Vagina (tissue), 2 donors: Measurements from ENCODE around the gene SLC10A6. TPM values are rescaled to one million over a fixed set of nuclear protein-coding genes. Genes with fewer than 3 reads are reported as not detected.
"Not testable (repeated sequence)": the region's sequence is repeated elsewhere in the genome, so short reads cannot be mapped to it uniquely, and the experiment has no call there.

Experiments
- DNase-seq, 2 donors: peaks; one replicate each; pipeline ENCODE4 v3.0.0-alpha.2; 2017; ENCODE audit errors: extremely low spot score in 2 of 2
- H3K27ac ChIP-seq: fragments of 200-600 bp; sonication (generic); one replicate; pipeline ENCODE4 v1.5.1; 2019
- H3K27me3 ChIP-seq: fragments of 200-600 bp; sonication (generic); one replicate; pipeline ENCODE4 v1.5.1; 2019
- H3K36me3 ChIP-seq, 2 donors: fragments of 200-600 bp; sonication (generic); one replicate each; pipeline ENCODE4 v1.5.1; 2017 to 2019
- H3K4me1 ChIP-seq: fragments of 200-600 bp; sonication (generic); one replicate; pipeline ENCODE4 v1.5.1; 2019
- H3K4me3 ChIP-seq, 2 donors: fragments of 200-600 bp; sonication (generic); 1 replicate in 1 of 2; 2 replicates in 1 of 2; pipeline ENCODE4 v1.5.1; 2016 to 2019
- H3K9me3 ChIP-seq: fragments of 200-600 bp; sonication (generic); one replicate; pipeline ENCODE4 v1.5.1; 2019
- POLR2A ChIP-seq, 2 donors: fragments of 450-650 bp; IDR thresholded peaks; one replicate each; pipeline ENCODE4 v1.6.1; 2017; ENCODE audit warnings: antibody characterized with exemption in 2 of 2, mild to moderate bottlenecking in 2 of 2, moderate library complexity in 2 of 2
- POLR2AphosphoS5 ChIP-seq, 2 donors: sonication (generic); formaldehyde crosslinking; IDR thresholded peaks; one replicate each; pipeline ENCODE4 v1.9.0; 2017; ENCODE audit warnings: antibody characterized with exemption in 2 of 2, mild to moderate bottlenecking in 2 of 2, low read depth in 1 of 2; ENCODE audit not compliant: insufficient read depth in 1 of 2
- intact Hi-C: fragments of 100-400 bp; cut with DNase I; formaldehyde crosslinking; loops from one replicate; pipeline ENCODE4 v1.15.1; 2023
- total RNA-seq: library from RNA; depleted of rRNA; stranded (reverse); fragments of >200 nt; gene quantifications from one replicate; pipeline ENCODE4 v1.2.3, GENCODE V29; 2016
- TF ChIP-seq, protein P1 (sequence below), 3 experiments: fragments of 450-650 bp in 2 of 3; fragments of 200-600 bp in 1 of 3; sonication (generic) in 1 of 3; IDR thresholded peaks; one replicate each; pipeline ENCODE4 v1.5.1; 2017 to 2019; ENCODE audit warnings: antibody characterized with exemption in 3 of 3, mild to moderate bottlenecking in 2 of 3, moderate library complexity in 2 of 3

SLC10A6 gene
- total RNA-seq, 1 donor from 2014 or later = 28.2 TPM

DNA sequence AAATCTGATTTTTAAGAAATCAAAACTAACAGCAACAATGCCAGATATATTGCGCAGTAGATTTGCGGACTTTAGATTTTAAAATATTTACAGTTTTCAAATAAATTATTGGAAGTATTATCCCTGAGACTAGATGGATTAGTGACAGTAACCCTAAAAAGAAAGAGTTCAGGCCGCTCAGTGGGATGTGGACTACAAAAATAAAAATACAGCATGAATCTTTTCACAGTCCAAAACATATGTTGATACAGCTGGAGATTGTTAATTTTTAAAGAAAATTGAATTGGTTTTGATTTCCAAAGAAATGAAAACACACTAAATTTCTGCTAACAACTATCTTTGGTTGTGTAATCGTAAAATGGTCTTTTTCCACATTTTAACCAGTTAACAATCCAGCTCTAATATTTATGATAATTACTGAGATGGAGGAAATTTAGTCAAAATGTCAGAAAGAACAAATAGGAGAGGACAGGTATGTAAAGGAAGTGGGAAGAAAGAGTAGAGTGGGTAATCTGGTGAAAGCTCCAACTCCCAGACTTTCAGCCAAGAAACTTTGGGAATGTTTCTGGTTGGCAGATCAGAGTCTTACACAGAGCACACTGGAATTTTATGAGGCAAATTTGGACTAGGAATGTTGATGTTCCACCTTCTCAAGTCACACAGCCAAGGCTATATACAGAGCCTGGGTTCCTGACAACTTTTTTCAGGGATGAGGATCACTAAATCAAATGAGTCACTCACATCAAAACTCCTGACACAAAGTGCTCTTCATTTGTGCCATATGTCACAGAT, 27.9 kb upstream of the SLC10A6 start:
- no peak for DNase-seq
- intact Hi-C loops = no loop called here
- TF ChIP-seq POLR2A (IDR thresholded peaks at IDR 0.05) (no peak), POLR2AphosphoS5 (IDR thresholded peaks at IDR 0.05; ENCODE audit: insufficient read depth in 1 of 2, low read depth in 1 of 2) (no peak)
- TF ChIP-seq, protein P1, sequence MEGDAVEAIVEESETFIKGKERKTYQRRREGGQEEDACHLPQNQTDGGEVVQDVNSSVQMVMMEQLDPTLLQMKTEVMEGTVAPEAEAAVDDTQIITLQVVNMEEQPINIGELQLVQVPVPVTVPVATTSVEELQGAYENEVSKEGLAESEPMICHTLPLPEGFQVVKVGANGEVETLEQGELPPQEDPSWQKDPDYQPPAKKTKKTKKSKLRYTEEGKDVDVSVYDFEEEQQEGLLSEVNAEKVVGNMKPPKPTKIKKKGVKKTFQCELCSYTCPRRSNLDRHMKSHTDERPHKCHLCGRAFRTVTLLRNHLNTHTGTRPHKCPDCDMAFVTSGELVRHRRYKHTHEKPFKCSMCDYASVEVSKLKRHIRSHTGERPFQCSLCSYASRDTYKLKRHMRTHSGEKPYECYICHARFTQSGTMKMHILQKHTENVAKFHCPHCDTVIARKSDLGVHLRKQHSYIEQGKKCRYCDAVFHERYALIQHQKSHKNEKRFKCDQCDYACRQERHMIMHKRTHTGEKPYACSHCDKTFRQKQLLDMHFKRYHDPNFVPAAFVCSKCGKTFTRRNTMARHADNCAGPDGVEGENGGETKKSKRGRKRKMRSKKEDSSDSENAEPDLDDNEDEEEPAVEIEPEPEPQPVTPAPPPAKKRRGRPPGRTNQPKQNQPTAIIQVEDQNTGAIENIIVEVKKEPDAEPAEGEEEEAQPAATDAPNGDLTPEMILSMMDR (IDR thresholded peaks at IDR 0.05) = no peak
- peak overlapping the region; percentile 50 for H3K27ac ChIP-seq
- H3K36me3 ChIP-seq = no peaks in the 10 kb centered on the region
- no peak overlapping the region for H3K4me3 ChIP-seq
- H3K27me3 ChIP-seq = no peaks in the 10 kb centered on the region
- peaks cover 12% of the 10 kb centered on the region for H3K4me1 ChIP-seq
- peaks cover 8% of the 10 kb centered on the region for H3K9me3 ChIP-seq

DNA sequence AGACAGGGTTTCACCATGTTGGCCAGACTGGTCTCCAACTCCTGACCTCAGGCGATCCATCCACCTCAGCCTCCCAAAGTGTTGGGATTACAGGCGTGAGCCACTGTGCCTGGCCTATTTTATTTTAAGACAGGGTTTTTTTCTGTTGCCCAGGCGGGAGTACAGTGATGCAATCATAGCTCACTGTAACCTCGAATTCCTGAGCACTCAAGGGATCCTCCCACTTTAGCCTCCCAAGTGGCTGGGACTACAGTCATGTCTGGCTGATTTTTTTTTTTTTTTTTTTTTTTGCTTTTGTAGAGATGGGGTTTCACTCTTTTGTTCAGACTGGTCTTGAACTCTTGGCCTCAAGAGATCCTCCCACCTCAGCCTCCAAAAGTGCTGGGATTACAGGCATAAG, 26.3 kb upstream of the SLC10A6 start:
- H3K9me3 ChIP-seq, H3K27me3 ChIP-seq, intact Hi-C loops, H3K4me3 ChIP-seq, H3K27ac ChIP-seq, H3K36me3 ChIP-seq: not testable (repeated sequence)
- H3K4me1 ChIP-seq = peaks cover 12% of the 10 kb centered on the region
- peak in 1 of 2 donors; percentile 28 for DNase-seq

DNA sequence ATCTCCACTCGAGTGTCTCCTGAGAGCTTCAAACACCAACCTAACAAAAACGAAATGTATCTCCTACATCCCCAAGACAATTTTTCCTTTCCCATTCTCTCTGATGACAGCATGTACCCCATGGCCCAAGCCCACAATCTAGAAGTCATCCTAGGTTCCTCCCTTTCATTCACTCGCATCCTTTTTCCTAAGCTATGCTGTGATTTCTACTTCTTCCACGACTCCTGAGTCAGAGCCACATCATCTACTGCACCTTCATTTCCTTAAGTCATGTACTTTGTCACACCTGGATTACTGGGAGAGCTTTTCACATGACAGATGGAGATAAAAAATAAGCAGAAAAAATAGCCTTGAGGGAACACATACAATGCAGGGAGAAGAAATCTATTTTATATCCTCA, 23.0 kb upstream of the SLC10A6 start:
- intact Hi-C loops = no loop called here
- no peak for DNase-seq

DNA sequence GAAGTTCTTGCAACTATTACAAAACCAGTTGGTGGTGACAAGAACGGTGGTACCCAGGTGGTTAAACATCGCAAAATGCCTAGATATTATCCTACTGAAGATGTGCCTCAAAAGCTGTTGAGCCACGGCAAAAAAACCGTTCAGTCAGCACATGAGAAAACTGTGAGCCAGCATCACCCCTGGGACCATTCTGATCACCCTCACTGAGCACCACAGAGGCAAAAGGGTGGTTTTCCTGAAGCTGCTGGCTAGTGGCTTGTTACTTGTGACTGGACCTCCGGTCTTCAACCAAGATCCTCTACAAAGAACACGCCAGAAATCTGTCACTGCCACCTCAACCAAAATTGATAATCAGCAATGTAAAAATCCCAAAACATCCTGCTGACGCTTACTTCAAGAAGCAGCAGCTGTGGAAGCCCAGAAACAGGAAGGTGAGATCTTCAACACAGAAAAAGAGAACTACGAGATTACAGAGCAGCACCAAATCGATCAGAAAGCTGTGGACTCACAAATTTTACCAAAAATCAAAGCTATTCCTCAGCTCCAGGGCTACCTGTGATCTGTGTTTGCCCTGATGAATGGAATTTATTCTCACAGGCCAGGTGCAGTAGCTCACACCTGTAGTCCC, 21.4 kb upstream of the SLC10A6 start:
- no peak overlapping the region for H3K4me3 ChIP-seq
- intact Hi-C loops = no loop called here
- no peak overlapping the region for H3K27ac ChIP-seq
- H3K27me3 ChIP-seq = no peaks in the 10 kb centered on the region
- H3K4me1 ChIP-seq = no peaks in the 10 kb centered on the region
- H3K9me3 ChIP-seq = no peaks in the 10 kb centered on the region
- no peak for DNase-seq
- no peaks in the 10 kb centered on the region for H3K36me3 ChIP-seq
- TF ChIP-seq POLR2A (IDR thresholded peaks at IDR 0.05) (no peak), POLR2AphosphoS5 (IDR thresholded peaks at IDR 0.05; ENCODE audit: insufficient read depth in 1 of 2, low read depth in 1 of 2) (no peak)
- TF ChIP-seq, protein P1 (IDR thresholded peaks at IDR 0.05) = no peak

More for the DNA sequence above, 23.0 kb upstream of the SLC10A6 start:
- no peaks in the 10 kb centered on the region for H3K27me3 ChIP-seq
- H3K36me3 ChIP-seq = no peaks in the 10 kb centered on the region
- no peak for TF ChIP-seq POLR2A (IDR thresholded peaks at IDR 0.05)
- no peak for TF ChIP-seq POLR2AphosphoS5 (IDR thresholded peaks at IDR 0.05; ENCODE audit: insufficient read depth in 1 of 2, low read depth in 1 of 2)
- TF ChIP-seq, protein P1 (IDR thresholded peaks at IDR 0.05) = no peak
- H3K9me3 ChIP-seq = no peaks in the 10 kb centered on the region
- peaks cover 5% of the 10 kb centered on the region for H3K4me1 ChIP-seq
- no peak overlapping the region for H3K4me3 ChIP-seq
- no peak overlapping the region for H3K27ac ChIP-seq

DNA sequence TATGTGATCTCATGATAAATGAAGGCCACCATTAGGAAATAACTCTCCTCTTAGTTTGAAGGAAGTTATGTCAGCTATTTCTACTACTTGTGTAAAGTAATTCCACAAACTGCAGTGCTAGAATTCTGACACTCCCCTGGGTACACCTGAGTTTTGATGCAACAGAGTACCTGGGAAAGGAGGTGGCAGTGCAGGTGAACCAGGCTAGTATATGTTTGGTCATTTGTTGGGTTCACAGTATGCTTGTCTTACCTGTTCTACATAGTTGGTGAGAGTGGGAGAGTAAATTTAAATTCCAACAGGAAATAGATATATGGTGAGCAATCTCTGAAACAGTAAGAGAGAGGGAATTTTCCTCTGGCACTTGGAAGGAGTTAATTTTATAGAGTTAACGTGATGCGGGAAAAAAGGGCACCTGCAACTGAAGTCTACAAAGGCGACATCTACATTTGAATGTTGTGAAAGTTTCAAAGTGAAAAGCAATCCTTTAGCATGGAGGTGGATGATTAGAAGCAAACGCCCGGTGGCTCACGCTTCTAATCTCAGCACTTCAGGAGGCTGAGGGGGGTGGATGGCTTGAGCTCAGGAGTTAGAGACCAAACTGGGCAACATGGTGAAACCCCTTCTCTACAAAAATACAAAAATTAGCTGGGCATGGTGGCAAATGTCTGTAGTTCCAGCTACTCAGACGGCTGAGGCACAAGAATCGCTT, 8.3 kb upstream of the SLC10A6 start:
- intact Hi-C loops = no loop called here
- Histone ChIP-seq H3K36me3 (no peaks in the 10 kb centered on the region), H3K4me3 (no peak overlapping the region), H3K27ac (no peak overlapping the region), H3K27me3 (no peaks in the 10 kb centered on the region), H3K9me3 (no peaks in the 10 kb centered on the region), H3K4me1 (peaks cover 22% of the 10 kb centered on the region)
- no peak for DNase-seq
- TF ChIP-seq, protein P1 (IDR thresholded peaks at IDR 0.05) = no peak
- no peak for TF ChIP-seq POLR2AphosphoS5 (IDR thresholded peaks at IDR 0.05; ENCODE audit: insufficient read depth in 1 of 2, low read depth in 1 of 2)
- no peak for TF ChIP-seq POLR2A (IDR thresholded peaks at IDR 0.05)
